ENCODE results near the gene ACCS. TPM values are rescaled to one million over a fixed set of nuclear protein-coding genes. Genes with fewer than 3 reads are reported as not detected.

ACCS gene
- total and polyA plus RNA-seq, 9 of the 15 experiments (the other 6 are each of a cell fraction or from before 2014, with no cell fraction given) = 4.2 to 25.9 (median 16.3) TPM

- no peak for TF ChIP-seq CHD7 (IDR thresholded peaks at IDR 0.05; ENCODE audit: low read depth, low read length)
- TF ChIP-seq POLR3A (IDR thresholded peaks at IDR 0.05; ENCODE audit: borderline replicate concordance, extremely low read depth, insufficient read depth, insufficient read length) = no peak
- TF ChIP-seq E2F6 (IDR thresholded peaks at IDR 0.05; ENCODE audit: borderline replicate concordance in 1 of 2, extremely low read depth in 1 of 2, insufficient read depth in 1 of 2, insufficient read length in 1 of 2, low read depth in 1 of 2, low read length in 1 of 2, poor library complexity in 1 of 2, severe bottlenecking in 1 of 2) = peak; percentile 85 to 86
- TF ChIP-seq ZFP30 (CRISPR knock-in tag; IDR thresholded peaks at IDR 0.05; ENCODE audit: borderline replicate concordance) = no peak
- no peak for TF ChIP-seq NFIX (CRISPR knock-in tag; IDR thresholded peaks at IDR 0.05; ENCODE audit: low read depth)
- 0 out of 2 replicates have a peak, but pooled peaks have one; percentile 6 for TF ChIP-seq ZEB2 (IDR thresholded peaks at IDR 0.05)
- no peak for TF ChIP-seq TGIF2 (CRISPR knock-in tag; IDR thresholded peaks at IDR 0.05)
- peak; percentile 79; the same call in 1 of the 2 replicates for TF ChIP-seq ZZZ3 (IDR thresholded peaks at IDR 0.05)
- TF ChIP-seq HEY1 (CRISPR knock-in tag; IDR thresholded peaks at IDR 0.05; ENCODE audit: borderline replicate concordance) = no peak
- TF ChIP-seq NONO (IDR thresholded peaks at IDR 0.05; ENCODE audit: low read depth in 2 of 2, low read length in 1 of 2) = peak in 1 of 2 experiments; percentile 82; a peak in 1 of 4 replicates
Measured at GRCh38 chr11:44065841-44066731, at the start of gene ACCS (continued).
